ENCODE results near the gene SLC35F2.
A peak's percentile ranks its signal among the peaks of the same experiment; 100 is the strongest.

The SLC35F2 gene

DNA sequence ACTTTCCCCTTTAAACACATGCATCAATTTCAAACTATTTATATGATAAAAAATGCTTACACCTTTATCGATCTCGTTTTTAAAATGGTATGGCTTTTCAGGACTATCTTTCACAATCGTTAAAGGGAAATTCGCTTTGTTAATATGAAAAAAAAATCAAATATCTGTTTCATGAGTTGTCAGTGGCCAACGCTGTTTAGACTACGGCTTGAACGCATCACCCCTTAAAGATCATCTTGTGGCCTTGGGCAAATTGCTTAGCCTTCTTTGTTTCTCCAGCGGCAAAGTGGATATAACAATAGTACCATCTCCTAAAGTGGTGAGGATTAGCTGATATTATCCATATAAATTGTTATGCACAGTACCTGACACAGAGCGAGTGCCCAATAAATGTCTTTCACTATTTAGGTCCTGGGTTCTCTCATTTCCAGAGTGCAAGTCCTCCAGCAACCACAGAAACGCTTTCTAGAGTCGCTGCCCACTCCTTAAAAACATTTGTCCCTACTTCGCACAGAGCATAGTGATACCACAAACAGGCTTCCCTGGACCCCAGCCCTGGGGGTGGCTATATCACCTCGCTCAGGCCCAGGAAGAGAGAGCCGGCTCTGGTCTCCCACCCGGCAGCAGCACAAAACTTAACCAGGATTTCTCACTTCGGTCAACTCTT lies 904 bp downstream of the SLC35F2 start:
- no peak overlapping the region for H3K27ac ChIP-seq (ENCODE audit: low read depth, low read length, severe bottlenecking)
- no peaks in the 10 kb centered on the region for H3K4me1 ChIP-seq (ENCODE audit: control insufficient read depth, insufficient read depth, low read length, poor library complexity, severe bottlenecking)
- WGBS, 2 experiments (ENCODE audit: insufficient coverage in 2 of 2) = 4 to 19% methylated on average over 8 to 11 of the region's 16 CpGs

GRCh38 chr11:107856981-107857517 lies 1.5 kb downstream of the SLC35F2 start:
- WGBS, 2 experiments (ENCODE audit: insufficient coverage in 2 of 2) = 35 to 45% methylated on average over 7 of the region's 7 CpGs

More for the DNA sequence above, 904 bp downstream of the SLC35F2 start:
- H3K4me3 ChIP-seq (ENCODE audit: extremely low read depth, insufficient read depth, low read length, poor library complexity, severe bottlenecking) = peak overlapping the region; percentile 87
- H3K9me3 ChIP-seq (ENCODE audit: control insufficient read depth, low read length) = no peaks in the 10 kb centered on the region
- peaks cover 9% of the 10 kb centered on the region for H3K36me3 ChIP-seq (ENCODE audit: control insufficient read depth, insufficient read depth, low read length)

GRCh38 chr11:107856180-107856980 lies 2.2 kb downstream of the SLC35F2 start:
- Histone ChIP-seq H3K27ac (ENCODE audit: low read depth, low read length, severe bottlenecking) (no peak overlapping the region), H3K9me3 (ENCODE audit: control insufficient read depth, low read length) (no peaks in the 10 kb centered on the region), H3K4me1 (ENCODE audit: control insufficient read depth, insufficient read depth, low read length, poor library complexity, severe bottlenecking) (no peaks in the 10 kb centered on the region), H3K4me3 (ENCODE audit: extremely low read depth, insufficient read depth, low read length, poor library complexity, severe bottlenecking) (peak overlapping the region; percentile 87), H3K36me3 (ENCODE audit: control insufficient read depth, insufficient read depth, low read length) (peaks cover 9% of the 10 kb centered on the region)
- 78 to 89% methylated on average over 8 to 9 of the region's 10 CpGs for WGBS, 2 experiments (ENCODE audit: insufficient coverage in 2 of 2)

More at GRCh38 chr11:107856981-107857517, 1.5 kb downstream of the SLC35F2 start:
- peak overlapping the region; percentile 87 for H3K4me3 ChIP-seq (ENCODE audit: extremely low read depth, insufficient read depth, low read length, poor library complexity, severe bottlenecking)
- H3K36me3 ChIP-seq (ENCODE audit: control insufficient read depth, insufficient read depth, low read length) = peaks cover 9% of the 10 kb centered on the region
- H3K4me1 ChIP-seq (ENCODE audit: control insufficient read depth, insufficient read depth, low read length, poor library complexity, severe bottlenecking) = no peaks in the 10 kb centered on the region
- H3K27ac ChIP-seq (ENCODE audit: low read depth, low read length, severe bottlenecking) = no peak overlapping the region
- H3K9me3 ChIP-seq (ENCODE audit: control insufficient read depth, low read length) = no peaks in the 10 kb centered on the region

DNA sequence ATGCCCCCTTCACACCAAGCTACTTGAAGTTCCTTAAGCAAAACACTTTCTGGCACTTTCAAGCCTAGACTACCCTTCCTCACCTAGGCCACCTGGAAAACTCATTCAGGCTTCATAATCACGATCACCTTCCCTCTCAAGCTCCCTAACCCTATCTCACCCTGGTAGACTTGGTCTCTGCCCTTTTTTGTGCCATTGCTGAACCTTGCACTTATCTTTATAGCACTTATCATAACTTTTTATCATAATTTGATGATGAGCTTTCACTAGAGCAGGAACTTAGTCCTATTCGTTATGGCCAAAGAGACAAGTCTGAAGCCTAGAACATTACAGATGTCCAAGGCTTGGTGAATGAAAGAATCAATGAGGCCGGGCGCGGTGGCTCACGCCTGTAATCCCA lies 5.5 kb downstream of the SLC35F2 start:
- Histone ChIP-seq H3K4me1 (ENCODE audit: control insufficient read depth, insufficient read depth, low read length, poor library complexity, severe bottlenecking) (no peaks in the 10 kb centered on the region), H3K27ac (ENCODE audit: low read depth, low read length, severe bottlenecking) (no peak overlapping the region), H3K4me3 (ENCODE audit: extremely low read depth, insufficient read depth, low read length, poor library complexity, severe bottlenecking) (no peak overlapping the region), H3K9me3 (ENCODE audit: control insufficient read depth, low read length) (no peaks in the 10 kb centered on the region), H3K36me3 (ENCODE audit: control insufficient read depth, insufficient read depth, low read length) (peaks cover 14% of the 10 kb centered on the region)
- 97 to 100% methylated on average over 6 of the region's 6 CpGs for WGBS, 2 experiments (ENCODE audit: insufficient coverage in 2 of 2)

DNA sequence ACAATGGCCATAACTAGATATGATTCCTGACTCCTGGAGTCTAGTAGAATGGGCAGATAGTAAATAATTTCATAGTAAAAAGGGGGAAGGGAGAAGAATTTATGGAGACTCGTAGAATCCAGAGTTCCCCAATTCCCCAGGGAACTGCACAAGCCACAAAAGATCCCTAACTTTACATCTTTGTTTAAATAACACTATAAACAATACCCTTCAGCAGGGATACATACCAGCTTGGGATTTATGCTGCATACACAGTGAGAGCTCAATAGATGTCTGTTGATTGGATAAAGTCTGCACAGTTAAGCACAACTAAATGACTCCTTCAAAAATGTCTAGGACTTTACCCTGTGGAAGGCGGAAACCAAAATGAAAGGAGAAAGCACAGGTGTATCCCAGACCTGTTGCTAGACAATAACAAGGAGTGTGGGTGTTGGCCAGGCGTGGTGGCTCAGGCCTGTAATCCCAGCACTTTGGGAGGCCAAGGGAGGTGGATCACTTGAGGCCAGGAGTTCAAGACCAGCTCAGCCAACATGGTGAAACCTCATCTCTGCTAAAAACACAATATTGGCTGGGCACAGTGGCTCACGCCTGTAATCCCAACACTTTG lies 6.8 kb downstream of the SLC35F2 start:
- 90 to 92% methylated on average over 3 of the region's 4 CpGs for WGBS, 2 experiments (ENCODE audit: insufficient coverage in 2 of 2)
- no peaks in the 10 kb centered on the region for H3K4me1 ChIP-seq (ENCODE audit: control insufficient read depth, insufficient read depth, low read length, poor library complexity, severe bottlenecking)
- H3K9me3 ChIP-seq (ENCODE audit: control insufficient read depth, low read length) = no peaks in the 10 kb centered on the region
- no peak overlapping the region for H3K4me3 ChIP-seq (ENCODE audit: extremely low read depth, insufficient read depth, low read length, poor library complexity, severe bottlenecking)
- no peak overlapping the region for H3K27ac ChIP-seq (ENCODE audit: low read depth, low read length, severe bottlenecking)
- H3K36me3 ChIP-seq (ENCODE audit: control insufficient read depth, insufficient read depth, low read length) = peaks cover 14% of the 10 kb centered on the region

GRCh38 chr11:107849790-107850189 lies 8.8 kb downstream of the SLC35F2 start:
- H3K27ac ChIP-seq (ENCODE audit: low read depth, low read length, severe bottlenecking) = no peak overlapping the region
- H3K36me3 ChIP-seq (ENCODE audit: control insufficient read depth, insufficient read depth, low read length) = peaks cover 9% of the 10 kb centered on the region
- H3K4me1 ChIP-seq (ENCODE audit: control insufficient read depth, insufficient read depth, low read length, poor library complexity, severe bottlenecking) = peaks cover 3% of the 10 kb centered on the region
- H3K9me3 ChIP-seq (ENCODE audit: control insufficient read depth, low read length) = no peaks in the 10 kb centered on the region
- H3K4me3 ChIP-seq (ENCODE audit: extremely low read depth, insufficient read depth, low read length, poor library complexity, severe bottlenecking) = no peak overlapping the region

- no CpG with 5 or more reads among the region's 1 CpG for WGBS, 2 experiments (ENCODE audit: insufficient coverage in 2 of 2)
- H3K36me3 ChIP-seq (ENCODE audit: control insufficient read depth, insufficient read depth, low read length) = peaks cover 9% of the 10 kb centered on the region
- H3K27ac ChIP-seq (ENCODE audit: low read depth, low read length, severe bottlenecking) = no peak overlapping the region
- H3K4me1 ChIP-seq (ENCODE audit: control insufficient read depth, insufficient read depth, low read length, poor library complexity, severe bottlenecking) = peaks cover 3% of the 10 kb centered on the region
- H3K9me3 ChIP-seq (ENCODE audit: control insufficient read depth, low read length) = no peaks in the 10 kb centered on the region
- H3K4me3 ChIP-seq (ENCODE audit: extremely low read depth, insufficient read depth, low read length, poor library complexity, severe bottlenecking) = no peak overlapping the region
Observed at GRCh38 chr11:107848345-107848744, 10.2 kb downstream of the SLC35F2 start.

DNA sequence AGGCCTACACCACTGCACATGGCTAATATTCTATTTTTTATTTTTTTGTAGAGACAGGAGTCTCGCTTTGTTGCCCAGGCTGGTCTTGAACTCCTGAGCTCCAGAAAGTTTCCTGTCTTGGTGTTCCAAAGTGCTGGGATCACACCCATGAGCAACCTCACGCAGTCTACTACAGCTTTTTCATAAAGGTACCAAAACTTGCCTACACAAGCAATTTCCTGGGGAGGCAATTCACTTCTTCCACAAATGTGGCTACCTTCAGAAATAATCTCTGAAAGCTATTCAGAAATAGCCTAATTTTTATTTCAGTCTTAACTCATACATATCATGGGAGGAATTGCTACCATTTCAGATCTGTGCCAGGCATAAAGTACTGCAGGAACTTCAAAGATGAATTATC lies 11.4 kb downstream of the SLC35F2 start:
- Histone ChIP-seq H3K4me1 (ENCODE audit: control insufficient read depth, insufficient read depth, low read length, poor library complexity, severe bottlenecking) (peaks cover 8% of the 10 kb centered on the region), H3K4me3 (ENCODE audit: extremely low read depth, insufficient read depth, low read length, poor library complexity, severe bottlenecking) (no peak overlapping the region), H3K36me3 (ENCODE audit: control insufficient read depth, insufficient read depth, low read length) (peaks cover 9% of the 10 kb centered on the region), H3K27ac (ENCODE audit: low read depth, low read length, severe bottlenecking) (no peak overlapping the region), H3K9me3 (ENCODE audit: control insufficient read depth, low read length) (no peaks in the 10 kb centered on the region)
- WGBS, 2 experiments (ENCODE audit: insufficient coverage in 2 of 2) = 92 to 100% methylated on average over 1 to 2 of the region's 2 CpGs

- no peaks in the 10 kb centered on the region for H3K9me3 ChIP-seq (ENCODE audit: control insufficient read depth, low read length)
- H3K4me1 ChIP-seq (ENCODE audit: control insufficient read depth, insufficient read depth, low read length, poor library complexity, severe bottlenecking) = peaks cover 31% of the 10 kb centered on the region
- 82 to 86% methylated on average over 4 to 7 of the region's 7 CpGs for WGBS, 2 experiments (ENCODE audit: insufficient coverage in 2 of 2)
Observed at GRCh38 chr11:107844041-107844440, 14.5 kb downstream of the SLC35F2 start.

DNA sequence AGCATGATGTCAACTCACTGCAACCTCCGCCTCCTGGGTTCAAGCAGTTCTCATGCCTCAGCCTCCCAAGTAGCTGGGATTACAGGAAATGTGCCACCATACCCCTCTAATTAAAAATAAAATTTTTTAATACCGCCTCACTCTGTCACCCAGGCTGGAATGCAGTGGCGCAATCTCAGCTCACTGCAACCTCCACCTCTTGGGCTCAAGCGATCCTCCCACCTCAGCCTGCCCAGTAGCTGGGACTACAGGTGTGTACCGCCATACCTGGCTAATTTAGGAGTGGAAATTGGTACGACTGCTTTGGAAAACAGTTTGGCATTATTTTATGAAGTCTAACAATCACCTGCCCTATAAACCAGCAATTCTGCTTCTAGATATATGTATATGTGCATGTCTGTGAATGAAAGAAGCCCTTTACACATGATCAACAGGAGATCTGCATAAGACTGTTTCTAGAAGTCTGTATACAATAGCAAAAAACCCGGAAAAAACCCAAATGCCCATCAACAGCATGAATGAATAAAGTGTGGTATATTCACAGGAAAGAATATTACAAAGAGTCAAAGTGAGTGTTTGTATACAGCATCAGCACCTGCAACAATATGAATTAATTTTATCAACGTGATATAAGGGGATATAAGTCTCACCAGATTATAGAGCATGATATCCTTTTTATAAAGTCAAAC lies 16.0 kb downstream of the SLC35F2 start:
- Histone ChIP-seq H3K4me3 (ENCODE audit: extremely low read depth, insufficient read depth, low read length, poor library complexity, severe bottlenecking) (no peak overlapping the region), H3K9me3 (ENCODE audit: control insufficient read depth, low read length) (no peaks in the 10 kb centered on the region), H3K4me1 (ENCODE audit: control insufficient read depth, insufficient read depth, low read length, poor library complexity, severe bottlenecking) (peaks cover 31% of the 10 kb centered on the region), H3K36me3 (ENCODE audit: control insufficient read depth, insufficient read depth, low read length) (peaks cover 4% of the 10 kb centered on the region), H3K27ac (ENCODE audit: low read depth, low read length, severe bottlenecking) (no peak overlapping the region)
- WGBS, 2 experiments (ENCODE audit: insufficient coverage in 2 of 2) = 94 to 100% methylated on average over 3 to 5 of the region's 8 CpGs

More at GRCh38 chr11:107844041-107844440, 14.5 kb downstream of the SLC35F2 start:
- Histone ChIP-seq H3K36me3 (ENCODE audit: control insufficient read depth, insufficient read depth, low read length) (peaks cover 9% of the 10 kb centered on the region), H3K4me3 (ENCODE audit: extremely low read depth, insufficient read depth, low read length, poor library complexity, severe bottlenecking) (no peak overlapping the region), H3K27ac (ENCODE audit: low read depth, low read length, severe bottlenecking) (peak overlapping the region; percentile 30)
